NCI-H128 (cell line): Measurements from ENCODE around the gene JAKMIP1.

Source experiments
- DNase-seq: peaks from one replicate; lab custom pipeline; 2025; ENCODE audit not compliant: unreplicated experiment; lab: John Stamatoyannopoulos, UW

Gene JAKMIP1

DNA sequence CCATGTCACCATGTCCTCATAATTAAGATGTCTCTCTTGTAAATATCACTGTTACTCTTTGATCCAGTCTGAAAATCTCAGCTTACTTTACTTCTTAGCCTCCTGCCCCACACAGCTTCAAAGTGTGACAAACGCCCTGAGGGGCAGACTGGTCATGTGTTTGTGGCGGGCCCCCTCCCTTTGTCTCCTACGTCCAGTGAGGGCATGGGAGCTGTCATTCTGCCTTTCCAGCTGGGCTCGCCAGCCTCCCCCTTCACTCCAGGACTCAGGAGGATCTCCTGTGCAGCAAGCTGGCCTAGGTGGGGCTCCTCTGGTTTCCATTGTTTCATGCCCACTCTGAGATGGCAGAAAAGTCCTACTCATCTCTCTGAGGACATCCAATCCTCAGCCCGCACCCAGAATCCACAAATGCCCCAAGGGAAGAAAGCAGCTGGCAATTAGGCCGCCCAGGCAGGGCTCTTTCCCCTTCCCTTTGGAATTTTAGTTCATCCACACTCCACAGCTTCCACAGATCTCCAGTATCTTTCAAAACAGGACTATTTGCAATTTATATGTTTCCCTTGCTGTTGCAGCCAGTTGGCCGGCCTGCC lies 95.7 kb downstream of the JAKMIP1 start:
- no peak for DNase-seq

DNA sequence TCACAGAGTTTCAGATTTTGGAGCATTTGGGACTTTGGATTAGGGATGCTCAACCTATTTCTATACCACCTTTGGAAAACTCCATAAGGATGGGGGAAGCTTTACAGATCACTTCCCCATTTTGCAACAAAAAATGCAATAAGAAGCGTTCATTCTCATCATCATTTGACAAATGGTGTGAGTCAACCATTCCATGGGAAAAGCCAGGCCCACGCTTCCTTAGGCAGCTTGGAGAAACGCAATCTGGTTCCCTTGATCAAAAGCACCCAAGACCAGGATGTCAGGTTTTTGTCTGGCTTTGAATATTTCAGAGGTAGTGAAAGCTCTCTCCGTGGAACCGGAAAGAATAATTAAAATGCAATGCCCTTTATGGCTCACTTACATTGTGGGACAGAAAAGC lies 102.8 kb downstream of the JAKMIP1 start:
- no peak for DNase-seq

DNA sequence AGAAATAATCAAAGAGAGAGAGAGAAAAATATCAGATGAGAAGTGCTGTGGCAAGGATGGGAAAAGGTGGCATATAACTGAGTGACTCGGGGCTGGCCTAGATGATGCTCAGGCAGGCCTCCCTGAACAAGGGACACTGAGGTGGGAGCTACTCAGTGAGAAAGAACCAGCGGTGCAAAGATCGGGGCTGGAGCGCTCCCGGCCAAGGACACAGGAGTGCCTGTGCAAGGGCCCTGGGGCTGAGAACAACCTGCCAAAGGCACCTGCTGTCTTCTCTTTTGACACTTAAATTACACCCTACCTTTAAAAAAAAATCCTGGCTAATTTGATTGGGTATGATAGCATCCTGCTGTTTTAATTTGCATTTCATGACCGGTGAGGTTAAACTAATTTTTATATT lies 104.5 kb downstream of the JAKMIP1 start:
- DNase-seq: no peak

GRCh38 chr4:6095023-6095752 lies 105.2 kb downstream of the JAKMIP1 start:
- DNase-seq: no peak

DNA sequence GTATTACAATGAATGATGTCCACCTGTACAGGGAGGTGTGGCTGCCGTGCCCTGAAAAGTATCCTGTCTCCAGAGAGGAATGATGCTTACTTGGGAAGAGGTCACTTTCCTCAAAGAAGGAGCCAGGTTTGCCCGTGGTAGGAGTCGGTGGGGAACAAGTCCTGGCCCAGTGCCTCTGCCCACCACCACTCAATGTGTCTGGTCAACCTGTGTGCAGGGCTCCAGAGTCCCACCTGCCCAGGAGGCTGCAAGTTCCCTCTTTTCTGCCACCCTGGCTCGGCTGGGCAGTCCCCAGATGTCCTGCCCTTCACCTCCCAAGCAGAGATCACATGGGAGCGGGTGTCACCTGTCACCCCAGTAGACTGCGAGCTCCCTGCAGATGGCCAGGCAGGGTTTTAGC lies 106.7 kb downstream of the JAKMIP1 start:
- no peak for DNase-seq

DNA sequence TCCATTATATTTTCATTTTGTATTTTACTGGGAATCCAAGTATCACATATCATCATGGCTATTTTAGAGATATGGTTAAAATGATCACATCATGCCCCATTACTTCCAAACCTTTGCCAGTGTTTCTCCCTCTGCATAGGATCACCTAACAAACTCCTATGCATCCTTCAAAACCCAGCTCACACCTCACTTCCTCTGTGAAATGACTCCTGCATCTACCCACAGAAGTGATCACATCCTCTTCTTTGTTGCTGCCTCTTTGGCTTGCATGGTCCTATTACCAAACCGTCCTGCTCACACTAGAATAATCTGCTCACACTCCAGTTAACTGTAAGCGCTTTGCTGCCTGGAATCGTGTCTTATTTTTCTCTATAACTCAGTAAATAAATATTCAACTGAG lies 107.4 kb downstream of the JAKMIP1 start:
- DNase-seq: no peak

GRCh38 chr4:6092131-6092530 lies 108.2 kb downstream of the JAKMIP1 start:
- no peak for DNase-seq

GRCh38 chr4:6090931-6091330 lies 109.4 kb downstream of the JAKMIP1 start:
- DNase-seq: no peak

GRCh38 chr4:6088950-6089349 lies 111.4 kb downstream of the JAKMIP1 start:
- DNase-seq: no peak

- DNase-seq: no peak
These were observed 112.5 kb downstream of the JAKMIP1 start for GRCh38 chr4:6087669-6088341.

GRCh38 chr4:6086846-6087245 lies 113.5 kb downstream of the JAKMIP1 start:
- DNase-seq: no peak

GRCh38 chr4:6085691-6086628 lies 114.4 kb downstream of the JAKMIP1 start:
- no peak for DNase-seq

DNA sequence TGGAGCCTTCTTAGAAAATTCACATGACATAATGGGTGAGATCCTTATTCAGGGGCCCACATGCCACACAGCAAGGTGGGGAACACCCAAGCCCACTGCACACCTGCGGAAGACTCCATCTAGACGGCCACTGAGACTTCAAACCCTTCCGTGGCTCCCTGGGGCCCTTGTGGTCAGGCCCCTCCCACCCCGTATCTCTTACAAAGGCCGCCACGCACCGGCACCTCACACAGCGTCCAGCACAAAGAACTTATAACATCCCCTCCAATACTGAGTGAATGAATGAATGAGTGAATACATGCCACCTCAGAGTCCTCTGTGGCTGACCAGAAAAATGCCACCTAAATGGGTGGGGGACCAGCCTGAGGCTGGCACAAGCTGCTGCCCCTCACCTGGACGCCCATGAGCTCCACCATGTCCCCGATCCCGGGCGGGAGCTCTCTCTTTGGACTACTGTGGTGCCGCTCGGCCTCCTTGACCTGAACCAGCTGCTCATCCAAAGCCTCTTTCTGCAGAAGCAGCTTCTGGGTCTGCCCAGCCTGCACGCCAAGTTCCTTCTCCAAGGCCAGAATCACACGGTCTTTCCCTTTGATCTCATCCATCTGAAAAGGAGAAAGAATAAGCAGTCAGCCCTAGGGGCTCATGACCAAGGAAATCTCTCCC lies 115.2 kb downstream of the JAKMIP1 start:
- DNase-seq: no peak

DNA sequence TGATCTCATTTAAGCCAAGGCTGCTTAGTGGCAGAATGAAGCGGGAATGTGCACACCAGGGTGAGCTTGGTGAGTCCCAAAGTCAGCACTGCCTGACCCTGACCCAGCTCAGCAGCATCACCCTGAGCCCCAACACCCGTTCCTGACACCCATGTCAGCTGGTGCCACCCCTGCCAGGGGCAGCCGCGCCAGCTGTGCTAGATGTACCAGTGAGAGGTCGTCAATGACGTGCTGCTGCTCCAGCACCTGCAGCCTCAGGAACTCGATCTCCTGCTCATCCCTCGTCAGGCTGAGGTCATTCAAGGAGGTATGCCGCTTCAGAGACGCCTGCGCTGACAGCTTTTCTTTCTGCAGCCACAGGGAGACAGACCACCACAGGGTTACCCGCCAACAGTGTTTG lies 120.4 kb downstream of the JAKMIP1 start:
- no peak for DNase-seq

- no peak for DNase-seq
These were observed 121.8 kb downstream of the JAKMIP1 start for GRCh38 chr4:6078560-6078959.

GRCh38 chr4:6076391-6076790 lies 124.0 kb downstream of the JAKMIP1 start:
- no peak for DNase-seq

- no peak for DNase-seq
These were observed 125.6 kb downstream of the JAKMIP1 start for GRCh38 chr4:6074758-6075157.

DNA sequence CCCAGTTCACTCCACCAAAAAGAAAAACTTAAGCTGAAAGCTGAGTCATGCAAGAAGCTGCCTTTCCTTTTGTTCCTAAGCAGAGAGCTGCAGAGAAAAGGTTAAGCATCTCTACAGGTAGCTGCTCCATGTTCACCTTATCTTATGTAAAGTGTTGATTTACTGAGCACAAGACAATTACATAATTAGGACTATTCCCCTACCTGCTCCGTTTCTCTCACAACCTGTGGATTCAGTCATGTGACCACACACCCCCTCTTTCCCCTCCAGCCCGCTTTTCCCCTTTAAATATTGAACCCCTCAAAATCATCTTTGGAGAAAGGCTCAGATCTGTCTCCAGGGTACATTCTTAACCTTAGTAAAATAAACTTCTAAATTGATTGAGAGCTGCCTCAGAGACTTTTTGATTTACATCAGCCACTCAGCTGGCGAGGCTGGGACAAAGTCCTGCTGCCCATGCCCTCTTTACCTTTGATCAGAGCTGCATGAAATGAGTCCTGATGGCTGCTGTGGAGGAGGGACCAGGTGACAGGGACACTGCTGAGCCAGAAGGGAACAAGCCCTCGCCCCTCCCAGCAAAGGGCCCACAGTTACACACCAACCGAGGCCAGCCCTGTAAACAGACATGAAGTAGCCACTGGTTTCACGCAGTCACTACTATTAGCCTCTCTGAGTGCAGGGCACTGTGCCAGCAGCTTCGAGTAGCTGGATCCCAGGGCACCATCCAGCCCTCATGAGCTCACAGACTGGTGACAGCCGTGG lies 128.2 kb downstream of the JAKMIP1 start:
- peak; percentile 12 for DNase-seq

DNA sequence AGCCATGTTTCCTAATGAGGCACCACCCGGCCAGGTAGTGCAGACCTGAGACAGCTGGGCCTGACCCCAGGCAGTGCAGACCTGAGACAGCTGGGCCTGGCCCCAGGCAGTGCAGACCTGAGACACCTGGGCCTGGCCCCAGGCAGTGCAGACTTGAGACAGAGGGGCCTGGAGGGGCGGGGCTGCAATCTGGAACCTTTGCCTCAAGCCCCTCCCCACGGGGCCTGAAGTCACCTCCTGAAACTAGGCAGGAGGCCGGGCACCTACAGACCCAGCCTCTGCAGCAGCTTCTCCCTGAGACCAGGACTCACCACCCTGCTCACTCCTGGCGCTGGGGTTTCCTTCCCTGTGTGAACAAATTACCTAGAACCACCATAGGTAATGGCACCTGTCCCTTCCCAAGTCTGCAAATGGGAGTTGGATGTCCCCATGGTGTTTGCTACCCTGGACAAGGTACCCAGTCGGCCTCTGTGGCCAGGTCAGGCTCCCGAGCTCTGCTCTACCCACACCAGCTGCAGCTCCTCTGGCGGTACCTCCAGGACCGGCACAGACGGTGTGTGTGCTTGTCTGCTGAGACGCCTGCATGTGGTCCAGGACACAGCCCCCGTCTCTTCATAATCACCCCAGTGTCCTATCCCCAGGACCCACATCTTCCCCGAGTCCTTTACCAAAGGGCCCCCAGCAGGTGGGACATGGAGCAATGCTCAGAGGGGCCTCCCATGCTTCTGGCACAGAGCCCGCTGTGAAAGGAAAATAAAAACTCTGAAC lies 129.0 kb downstream of the JAKMIP1 start:
- no peak for DNase-seq
